Endothelial cell (in vitro differentiated cells): Measurements from ENCODE around the gene CACNA1C. TPM values are rescaled to one million over a fixed set of nuclear protein-coding genes. Genes with fewer than 3 reads are reported as not detected.
A peak's percentile ranks its signal among the peaks of the same experiment; 100 is the strongest.

Experiments used
- DNase-seq: peaks from one replicate; pipeline ENCODE4 v3.0.0; 2021; ENCODE audit warnings: low spot score
- H3K27ac Mint-ChIP-seq: one replicate; pipeline ENCODE4 v1.8.0; 2021; ENCODE audit warnings: mixed read lengths, inconsistent platforms; ENCODE audit not compliant: unreplicated experiment
- H3K27me3 Mint-ChIP-seq: one replicate; pipeline ENCODE4 v1.8.0; 2021; ENCODE audit warnings: mild to moderate bottlenecking, moderate library complexity, mixed read lengths, inconsistent platforms; ENCODE audit not compliant: unreplicated experiment
- H3K36me3 Mint-ChIP-seq: one replicate; pipeline ENCODE4 v1.8.0; 2021; ENCODE audit warnings: mild to moderate bottlenecking, low read depth, mixed read lengths, inconsistent platforms; ENCODE audit not compliant: unreplicated experiment
- H3K4me1 Mint-ChIP-seq: one replicate; pipeline ENCODE4 v1.8.0; 2021; ENCODE audit warnings: mild to moderate bottlenecking, mixed read lengths, inconsistent platforms; ENCODE audit not compliant: unreplicated experiment
- H3K4me3 Mint-ChIP-seq: one replicate; pipeline ENCODE4 v1.8.0; 2021; ENCODE audit warnings: mild to moderate bottlenecking, mixed read lengths, inconsistent platforms; ENCODE audit not compliant: unreplicated experiment
- H3K9me3 Mint-ChIP-seq: one replicate; pipeline ENCODE4 v1.8.0; 2021; ENCODE audit warnings: mixed read lengths, inconsistent platforms; ENCODE audit not compliant: unreplicated experiment
- total RNA-seq: library from RNA; stranded (reverse); fragmentation: NEBNext Ultra II Directional; extraction: Animal tissue kit (Norgen Biotek cat#: 25700); gene quantifications from one replicate; pipeline ENCODE4 v1.2.1, GENCODE V29; 2021; ENCODE audit not compliant: unreplicated experiment
- TF ChIP-seq, protein P1 (sequence below): fragments of 200-600 bp; sonication (generic); IDR thresholded peaks from one replicate; pipeline ENCODE4 v1.5.0; 2021; ENCODE audit warnings: antibody characterized with exemption; ENCODE audit not compliant: unreplicated experiment

CACNA1C gene
- total RNA-seq, 1 donor from 2014 or later, result 11.1 TPM

DNA sequence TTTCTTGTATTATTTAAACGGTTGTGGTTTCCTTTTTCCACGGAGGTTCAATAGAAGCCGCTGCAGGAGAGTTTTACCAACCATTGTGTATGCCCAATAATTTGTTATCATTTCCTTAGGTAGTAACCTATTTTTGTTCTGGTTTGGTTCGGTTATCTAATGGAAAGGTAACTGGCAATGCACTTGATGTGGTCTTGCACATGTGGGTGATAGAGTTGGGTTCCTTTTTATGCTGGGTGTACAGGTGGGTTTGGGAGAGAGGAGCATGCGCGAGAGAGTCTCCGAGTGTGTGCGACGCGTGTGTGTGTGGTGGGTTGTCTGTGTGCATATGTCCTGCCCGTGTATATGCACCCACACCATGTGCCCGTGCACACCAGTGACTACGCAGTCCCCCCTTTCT, 639.3 kb downstream of the CACNA1C start:
- DNase-seq, result no peak
- Mint-ChIP-seq H3K4me1 (peaks cover 19% of the 10 kb centered on the region), H3K9me3 (no peaks in the 10 kb centered on the region), H3K27ac (peak overlapping the region; percentile 70), H3K4me3 (peak overlapping the region; percentile 91), H3K27me3 (peaks cover 14% of the 10 kb centered on the region), H3K36me3 (peaks cover 13% of the 10 kb centered on the region)
- TF ChIP-seq, protein P1, sequence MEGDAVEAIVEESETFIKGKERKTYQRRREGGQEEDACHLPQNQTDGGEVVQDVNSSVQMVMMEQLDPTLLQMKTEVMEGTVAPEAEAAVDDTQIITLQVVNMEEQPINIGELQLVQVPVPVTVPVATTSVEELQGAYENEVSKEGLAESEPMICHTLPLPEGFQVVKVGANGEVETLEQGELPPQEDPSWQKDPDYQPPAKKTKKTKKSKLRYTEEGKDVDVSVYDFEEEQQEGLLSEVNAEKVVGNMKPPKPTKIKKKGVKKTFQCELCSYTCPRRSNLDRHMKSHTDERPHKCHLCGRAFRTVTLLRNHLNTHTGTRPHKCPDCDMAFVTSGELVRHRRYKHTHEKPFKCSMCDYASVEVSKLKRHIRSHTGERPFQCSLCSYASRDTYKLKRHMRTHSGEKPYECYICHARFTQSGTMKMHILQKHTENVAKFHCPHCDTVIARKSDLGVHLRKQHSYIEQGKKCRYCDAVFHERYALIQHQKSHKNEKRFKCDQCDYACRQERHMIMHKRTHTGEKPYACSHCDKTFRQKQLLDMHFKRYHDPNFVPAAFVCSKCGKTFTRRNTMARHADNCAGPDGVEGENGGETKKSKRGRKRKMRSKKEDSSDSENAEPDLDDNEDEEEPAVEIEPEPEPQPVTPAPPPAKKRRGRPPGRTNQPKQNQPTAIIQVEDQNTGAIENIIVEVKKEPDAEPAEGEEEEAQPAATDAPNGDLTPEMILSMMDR, result no peak

DNA sequence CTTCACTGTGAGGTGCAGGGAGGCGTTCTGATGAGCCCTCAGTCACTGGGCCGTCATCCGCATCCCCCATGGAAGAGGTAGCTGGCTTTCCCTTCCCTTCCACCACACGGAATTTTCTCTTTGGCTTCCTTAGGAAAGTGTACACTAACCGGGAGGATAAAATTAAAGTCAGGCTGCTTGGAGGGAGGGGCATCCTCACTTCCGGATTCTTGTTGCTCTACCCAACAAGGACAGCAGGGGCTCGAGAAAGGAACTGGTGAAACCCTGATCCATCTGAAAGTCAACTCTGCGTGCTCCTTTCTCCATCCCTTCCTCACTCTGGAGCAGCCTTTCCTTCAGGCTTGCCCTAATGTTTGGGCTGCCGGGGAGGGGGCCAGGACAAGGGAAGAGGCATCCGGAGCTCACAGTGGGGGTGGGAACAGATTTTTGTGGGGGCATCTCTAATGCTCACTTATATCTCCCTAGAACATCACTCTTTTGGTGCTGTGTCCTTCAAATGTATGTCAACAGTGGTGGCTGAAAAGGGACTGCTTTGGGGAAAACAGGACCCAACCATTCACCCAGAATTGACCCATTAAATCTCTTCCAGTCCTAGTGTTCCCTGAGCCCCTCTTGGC, 640.6 kb downstream of the CACNA1C start:
- Mint-ChIP-seq H3K4me1 (peaks cover 31% of the 10 kb centered on the region), H3K27me3 (peaks cover 14% of the 10 kb centered on the region), H3K4me3 (peak overlapping the region; percentile 73), H3K27ac (no peak overlapping the region), H3K36me3 (peaks cover 7% of the 10 kb centered on the region), H3K9me3 (no peaks in the 10 kb centered on the region)
- TF ChIP-seq, protein P1, result no peak
- DNase-seq, result no peak

DNA sequence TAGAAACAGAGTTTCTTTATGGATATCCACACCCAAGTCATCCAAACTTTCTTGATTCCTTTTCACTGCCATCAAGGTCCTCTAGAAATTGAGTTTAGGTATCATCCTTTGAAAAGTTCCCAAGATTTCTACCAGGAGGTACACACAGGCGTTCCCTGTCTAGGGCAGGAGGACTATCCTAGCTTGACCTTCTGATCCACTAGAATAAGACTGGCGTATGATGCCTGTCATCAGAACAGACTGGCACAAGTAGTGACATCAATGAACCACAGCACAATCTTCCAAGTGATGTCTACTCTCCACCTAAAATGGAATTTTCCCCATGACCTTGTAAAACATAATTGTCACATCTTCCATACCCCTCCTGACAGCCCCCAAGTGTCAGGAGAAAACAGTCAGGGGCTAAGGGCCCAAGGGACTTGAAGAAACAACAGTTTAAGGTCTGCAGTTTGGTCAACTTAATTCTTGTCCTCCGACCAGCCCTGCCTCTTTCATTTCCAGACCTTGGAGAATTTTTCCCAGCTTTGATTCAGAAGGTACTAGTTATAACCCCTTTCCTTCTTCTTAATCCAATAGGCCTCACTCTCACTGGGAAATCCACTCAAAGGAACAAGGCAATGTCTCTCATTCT, 641.3 kb downstream of the CACNA1C start:
- Mint-ChIP-seq H3K27ac (no peak overlapping the region), H3K4me1 (peaks cover 36% of the 10 kb centered on the region), H3K9me3 (peaks cover 2% of the 10 kb centered on the region), H3K36me3 (peaks cover 6% of the 10 kb centered on the region), H3K4me3 (no peak overlapping the region), H3K27me3 (peaks cover 12% of the 10 kb centered on the region)
- TF ChIP-seq, protein P1, result no peak
- DNase-seq, result no peak

DNA sequence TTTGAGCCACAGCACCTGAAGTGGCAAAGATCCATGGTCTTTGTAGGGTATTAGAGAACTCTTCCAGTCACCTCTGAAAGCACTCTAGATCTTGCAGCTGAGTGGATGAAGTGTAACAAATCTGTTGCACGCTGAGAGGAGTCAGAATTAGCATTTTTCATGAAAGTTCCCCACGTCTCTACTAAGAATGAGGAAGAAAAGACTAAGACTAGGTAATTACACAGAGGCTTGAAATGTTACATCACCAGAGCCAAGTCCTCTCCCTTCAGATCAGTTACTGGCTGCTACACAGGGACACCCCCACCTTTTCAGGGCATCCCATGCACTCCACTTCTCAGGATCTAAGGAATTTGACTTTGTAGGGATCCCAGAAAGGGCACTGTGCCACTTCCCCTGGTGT, 643.3 kb downstream of the CACNA1C start:
- DNase-seq, result no peak
- Mint-ChIP-seq H3K9me3 (peaks cover 10% of the 10 kb centered on the region), H3K36me3 (peaks cover 6% of the 10 kb centered on the region), H3K27me3 (peaks cover 9% of the 10 kb centered on the region), H3K27ac (no peak overlapping the region), H3K4me1 (peaks cover 35% of the 10 kb centered on the region), H3K4me3 (no peak overlapping the region)
- TF ChIP-seq, protein P1, result no peak
